GM20000 (cell line): ENCODE results near the gene STX7.

Experiments
- DNase-seq: peaks from one replicate; pipeline ENCODE4 v3.0.0; 2012; ENCODE audit warnings: low spot score
- TF ChIP-seq, protein P1 (sequence below): IDR thresholded peaks from 2 replicates; pipeline ENCODE4 v1.5.1; 2012; ENCODE audit warnings: mild to moderate bottlenecking, control low read depth; ENCODE audit errors: extremely low read depth, missing control alignments

Gene STX7

DNA sequence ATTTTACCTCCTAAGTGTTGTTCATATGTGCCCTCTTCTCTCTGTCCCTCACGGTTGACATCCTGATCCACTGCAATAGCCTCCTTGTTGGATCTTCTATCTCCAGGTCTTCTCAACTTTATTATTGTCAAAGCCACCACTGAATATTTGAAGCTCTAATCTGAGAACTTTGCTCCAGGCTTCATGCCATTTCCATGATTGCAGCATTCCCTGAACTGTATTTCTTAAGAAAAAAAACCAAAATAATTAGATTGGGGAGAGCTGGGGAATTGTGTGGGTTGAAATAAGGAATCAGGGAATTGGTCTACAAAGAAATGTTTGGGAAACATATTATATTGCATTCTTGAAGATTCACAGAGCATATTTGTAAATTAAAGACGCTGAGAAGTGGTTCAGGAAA is 2.5 kb upstream of the STX7 start:
- TF ChIP-seq, protein P1, sequence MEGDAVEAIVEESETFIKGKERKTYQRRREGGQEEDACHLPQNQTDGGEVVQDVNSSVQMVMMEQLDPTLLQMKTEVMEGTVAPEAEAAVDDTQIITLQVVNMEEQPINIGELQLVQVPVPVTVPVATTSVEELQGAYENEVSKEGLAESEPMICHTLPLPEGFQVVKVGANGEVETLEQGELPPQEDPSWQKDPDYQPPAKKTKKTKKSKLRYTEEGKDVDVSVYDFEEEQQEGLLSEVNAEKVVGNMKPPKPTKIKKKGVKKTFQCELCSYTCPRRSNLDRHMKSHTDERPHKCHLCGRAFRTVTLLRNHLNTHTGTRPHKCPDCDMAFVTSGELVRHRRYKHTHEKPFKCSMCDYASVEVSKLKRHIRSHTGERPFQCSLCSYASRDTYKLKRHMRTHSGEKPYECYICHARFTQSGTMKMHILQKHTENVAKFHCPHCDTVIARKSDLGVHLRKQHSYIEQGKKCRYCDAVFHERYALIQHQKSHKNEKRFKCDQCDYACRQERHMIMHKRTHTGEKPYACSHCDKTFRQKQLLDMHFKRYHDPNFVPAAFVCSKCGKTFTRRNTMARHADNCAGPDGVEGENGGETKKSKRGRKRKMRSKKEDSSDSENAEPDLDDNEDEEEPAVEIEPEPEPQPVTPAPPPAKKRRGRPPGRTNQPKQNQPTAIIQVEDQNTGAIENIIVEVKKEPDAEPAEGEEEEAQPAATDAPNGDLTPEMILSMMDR, result no peak
- no peak for DNase-seq

DNA sequence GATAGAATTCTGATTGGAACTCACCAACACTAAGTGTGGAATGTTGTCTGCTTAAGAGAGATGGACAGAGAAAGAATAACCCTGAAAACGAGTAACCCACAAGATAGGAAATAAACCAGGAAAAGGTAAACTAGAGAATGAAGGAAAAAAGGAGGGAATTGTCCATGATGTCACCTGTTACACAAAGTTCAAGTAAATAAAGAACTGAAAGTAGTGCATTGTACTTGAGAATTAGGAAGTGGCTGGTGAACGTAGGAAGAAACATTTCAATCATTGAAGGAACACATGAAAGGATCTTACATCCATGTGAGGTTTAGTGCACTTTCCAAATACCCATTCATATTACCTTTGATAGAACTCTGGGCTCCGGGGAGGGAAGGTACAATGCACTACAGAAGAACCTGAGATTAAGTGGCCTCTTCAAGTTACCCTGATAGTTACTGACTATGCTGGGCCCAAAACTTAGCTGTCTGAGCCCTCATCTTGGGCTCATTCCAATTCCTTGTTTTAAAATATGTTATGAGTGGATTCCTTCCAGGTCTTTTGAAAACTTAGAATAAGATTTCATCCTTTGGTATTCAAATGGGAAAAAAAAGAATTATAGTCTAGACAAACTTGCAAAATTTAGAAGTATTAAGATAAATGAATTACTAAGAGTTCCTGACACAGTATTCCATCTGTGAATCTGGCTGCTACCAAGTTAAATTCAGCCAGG is 1.1 kb upstream of the STX7 start:
- DNase-seq, result no peak

DNA sequence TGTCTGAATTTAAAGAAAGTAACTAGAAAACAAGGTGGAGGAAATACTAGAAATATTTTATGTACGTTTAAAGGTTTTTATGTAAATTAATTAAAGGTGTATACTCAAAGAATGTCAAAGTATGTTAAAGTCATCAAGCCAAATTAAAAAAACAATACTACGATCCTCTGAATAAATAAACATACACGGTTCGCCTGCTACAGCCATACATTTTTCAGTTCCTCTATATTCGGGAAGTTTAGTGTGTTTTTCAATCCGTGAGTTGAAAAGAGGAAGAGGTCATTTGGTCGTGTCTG is 626 bp downstream of the STX7 start:
- TF ChIP-seq, protein P1, result no peak
- DNase-seq, result no peak

More for the DNA sequence above, 1.1 kb upstream of the STX7 start:
- TF ChIP-seq, protein P1, result no peak

DNA sequence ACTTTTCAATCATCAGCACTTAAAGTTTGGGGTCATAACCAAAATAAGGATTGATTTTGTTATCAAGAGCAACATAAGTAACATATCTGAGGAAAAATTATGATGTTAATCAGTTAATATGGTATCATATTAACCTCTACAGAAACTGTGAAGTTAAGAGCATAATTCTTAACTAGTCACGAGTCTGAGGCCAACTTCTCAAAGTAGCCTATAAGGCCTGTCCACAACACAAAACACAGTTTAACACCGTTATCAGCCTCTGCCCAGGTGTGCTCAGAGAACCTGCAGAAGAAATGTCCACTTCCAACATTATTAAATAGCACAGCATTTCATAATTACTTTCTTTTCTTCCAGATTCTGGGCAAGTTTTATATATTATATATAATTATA is 1.1 kb downstream of the STX7 start:
- DNase-seq, result peak; percentile 30
- TF ChIP-seq, protein P1, result no peak

DNA sequence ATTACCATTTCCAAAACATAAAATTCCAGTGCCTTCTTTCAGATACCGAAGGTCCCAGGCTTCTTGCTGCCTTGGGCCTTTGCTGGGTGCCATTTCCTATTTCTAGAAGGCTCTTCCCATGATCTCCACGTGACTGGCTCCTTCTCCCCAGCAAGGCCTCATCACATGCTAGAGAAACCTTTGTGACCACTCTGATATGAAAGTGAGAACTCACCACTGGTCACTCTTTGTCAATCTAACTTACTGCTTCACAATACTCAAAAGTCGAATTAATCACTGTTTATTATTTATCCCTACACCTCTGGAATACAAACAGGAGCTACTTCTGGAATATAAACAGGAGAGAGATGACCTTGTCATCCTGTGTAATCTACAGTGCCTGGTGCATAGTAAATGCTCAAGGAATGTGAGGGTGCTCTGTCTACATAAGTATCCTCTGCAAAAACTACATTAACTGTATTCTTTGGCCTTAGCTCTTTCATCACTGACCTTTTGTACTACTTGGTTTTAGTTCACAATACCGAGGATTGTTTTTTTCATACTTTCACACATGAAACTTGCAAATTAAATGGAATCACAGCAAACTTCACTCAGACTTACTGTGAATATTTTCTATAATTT is 1.6 kb downstream of the STX7 start:
- DNase-seq, result peak; percentile 27
- TF ChIP-seq, protein P1, result no peak

DNA sequence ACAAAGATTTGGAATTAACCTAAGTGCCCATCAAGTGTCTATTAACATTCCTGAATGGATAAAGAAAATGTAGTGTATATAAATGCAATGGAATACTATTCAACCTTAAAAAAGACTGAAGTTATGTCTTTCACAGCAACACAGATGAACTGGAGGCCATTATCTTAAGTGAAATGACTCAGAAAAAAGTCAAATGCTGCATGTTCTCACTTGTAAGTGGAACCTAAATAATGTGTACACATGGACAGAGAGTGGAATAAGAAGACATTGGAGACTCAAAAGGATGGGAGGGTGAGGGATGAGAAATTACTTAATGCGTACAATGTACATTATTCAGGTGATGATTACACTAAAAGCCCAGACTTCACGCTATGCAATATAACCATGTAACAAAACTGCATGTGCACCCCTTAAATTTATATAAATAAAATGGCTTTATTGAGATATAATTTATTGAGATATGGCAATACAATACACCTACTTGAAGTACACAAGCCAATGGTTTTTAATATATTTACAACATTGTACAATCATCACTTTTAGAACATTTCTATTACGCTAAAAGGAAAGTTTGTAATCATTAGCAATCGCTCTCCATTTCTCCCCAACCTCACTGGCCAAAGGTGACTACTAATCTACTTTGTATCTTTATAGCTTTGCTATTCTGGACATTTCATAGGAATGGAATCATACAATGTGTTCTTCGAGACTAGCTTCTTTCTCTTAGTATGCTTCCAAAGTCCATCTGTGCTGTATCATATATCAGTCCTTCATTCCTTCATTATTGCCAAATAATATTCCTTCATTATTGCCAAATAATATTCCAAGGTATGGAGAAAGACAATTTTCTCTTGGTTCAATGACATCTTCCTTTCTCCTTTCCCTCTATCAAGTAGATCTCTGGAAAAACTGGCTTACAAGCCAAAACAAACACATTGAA is 5.8 kb downstream of the STX7 start:
- TF ChIP-seq, protein P1, result no peak
- no peak for DNase-seq

DNA sequence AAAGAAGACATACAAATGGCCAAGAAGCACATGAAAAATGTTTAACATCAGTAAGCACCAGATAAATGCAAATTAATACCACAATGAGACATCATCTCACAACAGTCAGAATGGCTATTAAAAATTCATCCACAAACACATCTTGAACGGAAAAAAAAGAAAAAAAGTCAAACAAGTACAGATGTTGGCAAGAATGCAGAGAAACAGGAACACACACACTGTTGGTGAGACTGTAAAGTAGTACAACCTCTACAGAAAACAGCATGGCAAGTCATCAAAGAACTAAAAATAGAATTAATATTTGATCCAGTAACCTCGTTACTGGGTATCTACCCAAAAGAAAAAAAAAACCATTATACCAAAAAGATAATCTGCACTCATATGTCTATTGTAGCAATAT is 6.5 kb downstream of the STX7 start:
- no peak for DNase-seq
- TF ChIP-seq, protein P1, result no peak
